ENCODE data around the gene TAX1BP3. TPM values are rescaled to one million over a fixed set of nuclear protein-coding genes. Genes with fewer than 3 reads are reported as not detected.

Gene TAX1BP3
- total and polyA plus RNA-seq, 2 experiments from 2014 or later, result 98.7 to 134 TPM

- H3K36me3 ChIP-seq (ENCODE audit: insufficient read depth), result no peaks in the 10 kb centered on the region
- H3K4me1 ChIP-seq (ENCODE audit: insufficient read depth), result peaks cover 6% of the 10 kb centered on the region; the same call in 1 of the 2 replicates
- H3F3A ChIP-seq (replicated peaks; ENCODE audit: low read depth), result 0 out of 2 replicates have a peak, but pooled peaks cover 7% of the 10 kb centered on the region
- H3K4me3 Mint-ChIP-seq, result no peak overlapping the region
- no peaks in the 10 kb centered on the region for H3K9me2 ChIP-seq (ENCODE audit: insufficient read depth)
- H3K27ac ChIP-seq (ENCODE audit: low read depth), result no peak overlapping the region
- H3K27me3 ChIP-seq (ENCODE audit: insufficient read depth), result peaks cover 18% of the 10 kb centered on the region
- TF ChIP-seq EZH2phosphoT487 (IDR thresholded peaks at IDR 0.05; ENCODE audit: unreplicated experiment), result no peak
- H3K79me2 ChIP-seq (replicated peaks; ENCODE audit: insufficient read depth), result no peaks in the 10 kb centered on the region
- H3K4me2 ChIP-seq, result no peak overlapping the region
- H3K4me1 Mint-ChIP-seq, result no peaks in the 10 kb centered on the region; the same call in 2 of the 3 replicates
- no peak overlapping the region for H2AFZ ChIP-seq
- H3K27me3 Mint-ChIP-seq (ENCODE audit: insufficient read depth, low read depth, poor library complexity), result peaks cover 25% of the 10 kb centered on the region
- no peak overlapping the region for H3K27ac Mint-ChIP-seq
- no peak for DNase-seq (ENCODE audit: low spot score)
- no peaks in the 10 kb centered on the region for H4K20me1 ChIP-seq (replicated peaks; ENCODE audit: insufficient read depth)
- H3K9me3 Mint-ChIP-seq, result peaks cover 13% of the 10 kb centered on the region; the same call in 2 of the 3 replicates
- no peak for ATAC-seq
- no peak overlapping the region for H3K4me3 ChIP-seq
- peaks cover 14% of the 10 kb centered on the region for H3K36me3 Mint-ChIP-seq (ENCODE audit: low read depth)
Observed at GRCh38 chr17:3699951-3700350, 31.6 kb upstream of the TAX1BP3 start.

DNA sequence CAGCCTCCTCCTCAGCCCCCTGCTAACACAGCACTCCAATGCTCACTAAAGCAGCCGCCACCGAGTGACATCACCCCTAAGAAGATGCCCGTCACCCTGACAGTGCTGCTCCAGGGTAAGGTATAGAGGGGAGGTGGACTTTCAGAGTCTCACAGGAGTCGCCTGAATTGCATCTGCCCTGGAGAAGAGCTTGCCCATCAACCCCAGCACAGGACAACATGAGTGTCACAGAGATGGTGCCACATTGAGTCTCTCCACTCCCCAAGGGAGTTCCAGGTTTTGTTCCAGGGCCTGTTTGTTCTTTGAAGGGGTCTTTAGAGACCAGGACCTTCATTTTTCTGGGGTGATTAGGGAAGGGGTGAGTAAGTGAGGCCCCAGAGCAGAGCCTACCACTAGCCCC is 29.8 kb upstream of the TAX1BP3 start:
- Histone ChIP-seq H3K36me3 (ENCODE audit: insufficient read depth) (no peaks in the 10 kb centered on the region), H3K79me2 (replicated peaks; ENCODE audit: insufficient read depth) (no peaks in the 10 kb centered on the region), H3K27ac (ENCODE audit: low read depth) (no peak overlapping the region), H3K4me3 (no peak overlapping the region), H3K27me3 (ENCODE audit: insufficient read depth) (peaks cover 25% of the 10 kb centered on the region), H3K4me1 (ENCODE audit: insufficient read depth) (peaks cover 16% of the 10 kb centered on the region; the same call in 1 of the 2 replicates), H3K9me2 (ENCODE audit: insufficient read depth) (no peaks in the 10 kb centered on the region), H4K20me1 (replicated peaks; ENCODE audit: insufficient read depth) (no peaks in the 10 kb centered on the region), H2AFZ (no peak overlapping the region), H3F3A (replicated peaks; ENCODE audit: low read depth) (0 out of 2 replicates have a peak, but pooled peaks cover 7% of the 10 kb centered on the region), H3K4me2 (no peak overlapping the region)
- no peak for DNase-seq (ENCODE audit: low spot score)
- Mint-ChIP-seq H3K27me3 (ENCODE audit: insufficient read depth, low read depth, poor library complexity) (peaks cover 31% of the 10 kb centered on the region), H3K4me1 (peaks cover 7% of the 10 kb centered on the region; the same call in 2 of the 3 replicates), H3K36me3 (ENCODE audit: low read depth) (peaks cover 14% of the 10 kb centered on the region), H3K4me3 (no peak overlapping the region), H3K27ac (no peak overlapping the region), H3K9me3 (peaks cover 13% of the 10 kb centered on the region; the same call in 2 of the 3 replicates)
- no peak for ATAC-seq
- no peak for TF ChIP-seq JUNB (IDR thresholded peaks at IDR 0.05; ENCODE audit: unreplicated experiment)
- TF ChIP-seq ZNF114 (CRISPR knock-in tag; IDR thresholded peaks at IDR 0.05), result no peak
- no peak for TF ChIP-seq EZH2 (IDR thresholded peaks at IDR 0.05; ENCODE audit: low read depth, unreplicated experiment)
- no peak for TF ChIP-seq POLR2AphosphoS5 (IDR thresholded peaks at IDR 0.05; ENCODE audit: low read depth)
- no peak for TF ChIP-seq STAT1 (IDR thresholded peaks at IDR 0.05; ENCODE audit: unreplicated experiment)
- TF ChIP-seq, protein P1, sequence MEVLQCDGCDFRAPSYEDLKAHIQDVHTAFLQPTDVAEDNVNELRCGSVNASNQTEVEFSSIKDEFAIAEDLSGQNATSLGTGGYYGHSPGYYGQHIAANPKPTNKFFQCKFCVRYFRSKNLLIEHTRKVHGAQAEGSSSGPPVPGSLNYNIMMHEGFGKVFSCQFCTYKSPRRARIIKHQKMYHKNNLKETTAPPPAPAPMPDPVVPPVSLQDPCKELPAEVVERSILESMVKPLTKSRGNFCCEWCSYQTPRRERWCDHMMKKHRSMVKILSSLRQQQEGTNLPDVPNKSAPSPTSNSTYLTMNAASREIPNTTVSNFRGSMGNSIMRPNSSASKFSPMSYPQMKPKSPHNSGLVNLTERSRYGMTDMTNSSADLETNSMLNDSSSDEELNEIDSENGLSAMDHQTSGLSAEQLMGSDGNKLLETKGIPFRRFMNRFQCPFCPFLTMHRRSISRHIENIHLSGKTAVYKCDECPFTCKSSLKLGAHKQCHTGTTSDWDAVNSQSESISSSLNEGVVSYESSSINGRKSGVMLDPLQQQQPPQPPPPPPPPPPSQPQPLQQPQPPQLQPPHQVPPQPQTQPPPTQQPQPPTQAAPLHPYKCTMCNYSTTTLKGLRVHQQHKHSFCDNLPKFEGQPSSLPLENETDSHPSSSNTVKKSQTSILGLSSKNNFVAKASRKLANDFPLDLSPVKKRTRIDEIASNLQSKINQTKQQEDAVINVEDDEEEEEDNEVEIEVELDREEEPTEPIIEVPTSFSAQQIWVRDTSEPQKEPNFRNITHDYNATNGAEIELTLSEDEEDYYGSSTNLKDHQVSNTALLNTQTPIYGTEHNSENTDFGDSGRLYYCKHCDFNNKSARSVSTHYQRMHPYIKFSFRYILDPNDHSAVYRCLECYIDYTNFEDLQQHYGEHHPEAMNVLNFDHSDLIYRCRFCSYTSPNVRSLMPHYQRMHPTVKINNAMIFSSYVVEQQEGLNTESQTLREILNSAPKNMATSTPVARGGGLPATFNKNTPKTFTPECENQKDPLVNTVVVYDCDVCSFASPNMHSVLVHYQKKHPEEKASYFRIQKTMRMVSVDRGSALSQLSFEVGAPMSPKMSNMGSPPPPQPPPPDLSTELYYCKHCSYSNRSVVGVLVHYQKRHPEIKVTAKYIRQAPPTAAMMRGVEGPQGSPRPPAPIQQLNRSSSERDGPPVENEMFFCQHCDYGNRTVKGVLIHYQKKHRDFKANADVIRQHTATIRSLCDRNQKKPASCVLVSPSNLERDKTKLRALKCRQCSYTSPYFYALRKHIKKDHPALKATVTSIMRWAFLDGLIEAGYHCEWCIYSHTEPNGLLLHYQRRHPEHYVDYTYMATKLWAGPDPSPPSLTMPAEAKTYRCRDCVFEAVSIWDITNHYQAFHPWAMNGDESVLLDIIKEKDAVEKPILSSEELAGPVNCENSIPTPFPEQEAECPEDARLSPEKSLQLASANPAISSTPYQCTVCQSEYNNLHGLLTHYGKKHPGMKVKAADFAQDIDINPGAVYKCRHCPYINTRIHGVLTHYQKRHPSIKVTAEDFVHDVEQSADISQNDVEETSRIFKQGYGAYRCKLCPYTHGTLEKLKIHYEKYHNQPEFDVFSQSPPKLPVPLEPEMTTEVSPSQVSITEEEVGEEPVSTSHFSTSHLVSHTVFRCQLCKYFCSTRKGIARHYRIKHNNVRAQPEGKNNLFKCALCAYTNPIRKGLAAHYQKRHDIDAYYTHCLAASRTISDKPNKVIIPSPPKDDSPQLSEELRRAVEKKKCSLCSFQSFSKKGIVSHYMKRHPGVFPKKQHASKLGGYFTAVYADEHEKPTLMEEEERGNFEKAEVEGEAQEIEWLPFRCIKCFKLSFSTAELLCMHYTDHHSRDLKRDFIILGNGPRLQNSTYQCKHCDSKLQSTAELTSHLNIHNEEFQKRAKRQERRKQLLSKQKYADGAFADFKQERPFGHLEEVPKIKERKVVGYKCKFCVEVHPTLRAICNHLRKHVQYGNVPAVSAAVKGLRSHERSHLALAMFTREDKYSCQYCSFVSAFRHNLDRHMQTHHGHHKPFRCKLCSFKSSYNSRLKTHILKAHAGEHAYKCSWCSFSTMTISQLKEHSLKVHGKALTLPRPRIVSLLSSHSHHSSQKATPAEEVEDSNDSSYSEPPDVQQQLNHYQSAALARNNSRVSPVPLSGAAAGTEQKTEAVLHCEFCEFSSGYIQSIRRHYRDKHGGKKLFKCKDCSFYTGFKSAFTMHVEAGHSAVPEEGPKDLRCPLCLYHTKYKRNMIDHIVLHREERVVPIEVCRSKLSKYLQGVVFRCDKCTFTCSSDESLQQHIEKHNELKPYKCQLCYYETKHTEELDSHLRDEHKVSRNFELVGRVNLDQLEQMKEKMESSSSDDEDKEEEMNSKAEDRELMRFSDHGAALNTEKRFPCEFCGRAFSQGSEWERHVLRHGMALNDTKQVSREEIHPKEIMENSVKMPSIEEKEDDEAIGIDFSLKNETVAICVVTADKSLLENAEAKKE (CRISPR knock-in tag; IDR thresholded peaks at IDR 0.05), result no peak
- TF ChIP-seq REST (IDR thresholded peaks at IDR 0.05; ENCODE audit: unreplicated experiment), result no peak
- no peak for TF ChIP-seq CTCF (conservative IDR thresholded peaks at IDR 0.05; ENCODE audit: low read depth in 2 of 2)
- no peak for TF ChIP-seq CREB1 (CRISPR knock-in tag; IDR thresholded peaks at IDR 0.05; ENCODE audit: low read depth)

Data from GM23338 (cell line).